HepG2 (cell line): ENCODE data around the gene AGGF1. TPM values are rescaled to one million over a fixed set of nuclear protein-coding genes. Genes with fewer than 3 reads are reported as not detected.
A peak's percentile ranks its signal among the peaks of the same experiment; 100 is the strongest.

ENCODE experiments used
- ATAC-seq: fragments of 200-7000 bp; cut with Tn5 transposase; 3 replicates; pipeline ENCODE4 v1.9.1; 2020; ENCODE audit warnings: mild to moderate bottlenecking, moderate library complexity
- BruUV-seq: library from RNA; stranded (reverse); fragments of 400-500 nt; replicated peaks from 2 replicates; lab custom pipeline; 2021; lab: Mats Ljungman, UMichigan
- CTCF ChIA-PET: fragments of 300-600 bp; formaldehyde crosslinking; extraction: SDS; loops from one replicate; lab custom pipeline; 2021; ENCODE audit warnings: low total read pairs, inconsistent platforms, low intra/inter-chr PET ratio; lab: Yijun Ruan, JAX
- POLR2A ChIA-PET: fragments of 350-600 bp; sonication (Branson Sonifier 250); formaldehyde crosslinking; loops from one replicate; lab custom pipeline; 2020; ENCODE audit warnings: antibody characterized with exemption, inconsistent platforms; lab: Yijun Ruan, JAX
- DNase-seq: peaks from one replicate; pipeline ENCODE4 v3.0.0-alpha.2; 2015; ENCODE audit warnings: low spot score
- FAIRE-seq: peaks from 3 replicates; lab custom pipeline; 2011; peaks lifted over from hg19 to GRCh38; lab: Jason Lieb, UNC
- H2AFZ ChIP-seq: one replicate; pipeline ENCODE4 v1.6.1; 2011; ENCODE audit warnings: low read length, inconsistent platforms
- H3K27ac ChIP-seq: fragments of 300-600 bp; 3 replicates; pipeline ENCODE4 v1.8.0; 2011; ENCODE audit warnings: mixed run types, mild to moderate bottlenecking, mixed read lengths, low read length, inconsistent platforms; ENCODE audit not compliant: insufficient read depth; ENCODE audit errors: extremely low read length
- H3K27me3 ChIP-seq, 2 experiments: fragments of 200-600 bp in 1 of 2; 2 replicates in 1 of 2; 3 replicates in 1 of 2; pipeline versions ENCODE4 v1.6.0 to v1.8.0; 2011; ENCODE audit warnings: low read length in 2 of 2, mild to moderate bottlenecking in 2 of 2, moderate library complexity in 2 of 2, inconsistent platforms in 1 of 2; ENCODE audit not compliant: insufficient read depth in 2 of 2, control insufficient read depth in 1 of 2
- H3K36me3 ChIP-seq, 2 experiments: fragments of 200-600 bp in 1 of 2; replicated peaks in 1 of 2; 2 replicates in 1 of 2; 3 replicates in 1 of 2; pipeline versions ENCODE4 v1.5.1 to v1.8.0; 2011; ENCODE audit warnings: low read length in 2 of 2, inconsistent platforms in 1 of 2; ENCODE audit not compliant: insufficient read depth in 2 of 2, control insufficient read depth in 1 of 2
- H3K4me1 ChIP-seq: 2 replicates; pipeline ENCODE4 v1.5.1; 2012; ENCODE audit warnings: low read length, inconsistent platforms; ENCODE audit not compliant: insufficient read depth
- H3K4me2 ChIP-seq: 2 replicates; pipeline ENCODE4 v1.6.0; 2011; ENCODE audit warnings: low read depth, low read length, inconsistent platforms
- H3K4me3 ChIP-seq, 3 experiments: fragments of 200-600 bp in 1 of 3; sonication (generic), shearing (Covaris generic) in 1 of 3; replicated peaks in 1 of 3; 2 replicates each; pipeline ENCODE4 v1.5.1; 2011 to 2016; ENCODE audit warnings: low read length in 3 of 3, inconsistent platforms in 2 of 3, low read depth in 2 of 3, mild to moderate bottlenecking in 2 of 3, control low read depth in 1 of 3, mixed read lengths in 1 of 3; ENCODE audit not compliant: insufficient read depth in 1 of 3
- H3K79me2 ChIP-seq: one replicate; pipeline ENCODE4 v1.6.1; 2011; ENCODE audit warnings: low read length, inconsistent platforms; ENCODE audit not compliant: insufficient read depth
- H3K9ac ChIP-seq: 2 replicates; pipeline ENCODE4 v1.6.0; 2011; ENCODE audit warnings: mild to moderate bottlenecking, low read depth, low read length, inconsistent platforms; ENCODE audit not compliant: insufficient read depth
- H3K9me3 ChIP-seq: 2 replicates; pipeline ENCODE4 v1.5.1; 2012; ENCODE audit warnings: mild to moderate bottlenecking, low read length
- H4K20me1 ChIP-seq: 2 replicates; pipeline ENCODE4 v1.6.0; 2011; ENCODE audit warnings: inconsistent platforms, mild to moderate bottlenecking, low read length, moderate library complexity; ENCODE audit not compliant: insufficient read depth
- CHCHD3 ChIP-seq: sonication (generic); formaldehyde crosslinking; IDR thresholded peaks from 2 replicates; pipeline ENCODE4 v1.8.0; 2022; ENCODE audit warnings: mild to moderate bottlenecking, missing genetic modification reagents, moderate library complexity
- KLF9 ChIP-seq: IDR thresholded peaks from 2 replicates; pipeline ENCODE4 v1.6.1; 2016; ENCODE audit warnings: low read depth
- RAD21 ChIP-seq: fragments of 450-650 bp; formaldehyde crosslinking; IDR thresholded peaks from 2 replicates; pipeline ENCODE4 v1.5.0; 2020; ENCODE audit warnings: mild to moderate bottlenecking
- RBM22 ChIP-seq: fragments of 200-400 bp; formaldehyde crosslinking; optimal IDR thresholded peaks from 2 replicates; pipeline ENCODE3; 2017; ENCODE audit warnings: mild to moderate bottlenecking, low read length, moderate library complexity
- TAF15 ChIP-seq: fragments of 200-400 bp; formaldehyde crosslinking; IDR thresholded peaks from one replicate; pipeline ENCODE4 v1.6.1; 2018; ENCODE audit warnings: mild to moderate bottlenecking, low read depth, low read length; ENCODE audit not compliant: poor library complexity, severe bottlenecking
- TOE1 ChIP-seq: sonication (generic); formaldehyde crosslinking; IDR thresholded peaks from 2 replicates; pipeline ENCODE4 v1.4.0; 2020; ENCODE audit warnings: mild to moderate bottlenecking, missing genetic modification reagents
- ZC3H13 ChIP-seq: sonication (generic); formaldehyde crosslinking; IDR thresholded peaks from 2 replicates; pipeline ENCODE4 v1.8.1; 2023; ENCODE audit warnings: mild to moderate bottlenecking, missing genetic modification reagents, moderate library complexity
- ZNF749 ChIP-seq: sonication (generic); formaldehyde crosslinking; IDR thresholded peaks from 2 replicates; pipeline ENCODE4 v1.8.0; 2022; ENCODE audit warnings: mild to moderate bottlenecking, missing genetic modification reagents, moderate library complexity, borderline replicate concordance
- WGBS: methylation state at CpG from one replicate; pipeline ENCODE4 v1.1.6; 2017; ENCODE audit warnings: low lambda C conversion rate; 5-methylcytosine and 5-hydroxymethylcytosine counted together
- in situ Hi-C: cut with HindIII; loops from 2 replicates; pipeline ENCODE4 v1.10.0; 2017; ENCODE audit warnings: low pct_unique_long_range_greater_than_20kb; ENCODE audit not compliant: extremely low pct_ligation_motif_present
- intact Hi-C: fragments of 100-400 bp; cut with micrococcal nuclease; formaldehyde crosslinking; loops from one replicate; pipeline ENCODE4 v1.10.0; 2022; ENCODE audit not compliant: unreplicated experiment
- polyA plus RNA-seq, 8 experiments: library from polyadenylated mRNA; depleted of rRNA in 3 of 8; stranded (reverse) in 7 of 8; unstranded in 1 of 8; fragments of >200 nt; fragmentation: Illumina TruSeq in 4 of 8; extraction: Trizol in 4 of 8; gene quantifications; 2 replicates each; pipeline versions ENCODE4 v1.2.1 to v1.2.3, GENCODE V29; 2011 to 2016; ENCODE audit warnings: low read depth in 4 of 8, missing spikeins in 1 of 8, mixed read lengths in 1 of 8; ENCODE audit not compliant: insufficient read depth in 1 of 8
- total RNA-seq, 5 experiments: library from RNA; depleted of rRNA; stranded (reverse); fragments of >200 nt; fragmentation: Illumina TruSeq; extraction: Trizol; gene quantifications; 2 replicates each; pipeline ENCODE4 v1.2.3, GENCODE V29; 2016; ENCODE audit warnings: low read depth in 1 of 5
- TF ChIP-seq, protein P1 (sequence below): IDR thresholded peaks from 2 replicates; pipeline ENCODE4 v1.6.1; 2016; ENCODE audit warnings: mild to moderate bottlenecking
- TF ChIP-seq, protein P2 (sequence below): sonication (generic); formaldehyde crosslinking; IDR thresholded peaks from 2 replicates; pipeline ENCODE4 v1.4.0; 2020; ENCODE audit warnings: missing genetic modification reagents

Gene AGGF1
- total and polyA plus RNA-seq, 2 of the 13 experiments (the other 11 are each of a cell fraction or from before 2014, with no cell fraction given), result 12.9 to 15.5 TPM

DNA sequence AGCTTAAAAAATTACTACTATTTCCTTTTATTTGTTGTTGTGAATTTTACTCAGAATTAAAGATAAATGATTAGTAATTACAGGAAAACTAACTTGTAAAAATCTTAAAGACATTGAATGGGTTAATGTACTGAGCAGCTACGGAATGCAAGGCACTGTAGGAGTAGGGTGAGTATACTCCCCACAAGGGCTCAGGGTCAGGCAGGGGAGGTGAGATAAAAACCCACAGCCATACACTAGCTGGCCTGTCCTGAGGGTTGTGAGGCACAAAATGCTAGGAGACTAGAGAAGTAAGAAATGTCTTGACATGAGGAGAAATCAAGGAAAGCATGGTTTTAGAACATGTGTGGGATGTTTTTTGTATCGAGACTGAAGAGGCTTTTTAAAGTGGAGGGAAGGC is 43.5 kb downstream of the AGGF1 start (continued):
- TF ChIP-seq, protein P1, sequence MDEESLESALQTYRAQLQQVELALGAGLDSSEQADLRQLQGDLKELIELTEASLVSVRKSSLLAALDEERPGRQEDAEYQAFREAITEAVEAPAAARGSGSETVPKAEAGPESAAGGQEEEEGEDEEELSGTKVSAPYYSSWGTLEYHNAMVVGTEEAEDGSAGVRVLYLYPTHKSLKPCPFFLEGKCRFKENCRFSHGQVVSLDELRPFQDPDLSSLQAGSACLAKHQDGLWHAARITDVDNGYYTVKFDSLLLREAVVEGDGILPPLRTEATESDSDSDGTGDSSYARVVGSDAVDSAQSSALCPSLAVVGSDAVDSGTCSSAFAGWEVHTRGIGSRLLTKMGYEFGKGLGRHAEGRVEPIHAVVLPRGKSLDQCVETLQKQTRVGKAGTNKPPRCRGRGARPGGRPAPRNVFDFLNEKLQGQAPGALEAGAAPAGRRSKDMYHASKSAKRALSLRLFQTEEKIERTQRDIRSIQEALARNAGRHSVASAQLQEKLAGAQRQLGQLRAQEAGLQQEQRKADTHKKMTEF (CRISPR knock-in tag), result no peak
- TF ChIP-seq ZNF749 (CRISPR knock-in tag) (no peak), KLF9 (CRISPR knock-in tag) (no peak), RAD21 (CRISPR knock-in tag) (no peak), TOE1 (CRISPR knock-in tag) (no peak)
- TF ChIP-seq, protein P2, sequence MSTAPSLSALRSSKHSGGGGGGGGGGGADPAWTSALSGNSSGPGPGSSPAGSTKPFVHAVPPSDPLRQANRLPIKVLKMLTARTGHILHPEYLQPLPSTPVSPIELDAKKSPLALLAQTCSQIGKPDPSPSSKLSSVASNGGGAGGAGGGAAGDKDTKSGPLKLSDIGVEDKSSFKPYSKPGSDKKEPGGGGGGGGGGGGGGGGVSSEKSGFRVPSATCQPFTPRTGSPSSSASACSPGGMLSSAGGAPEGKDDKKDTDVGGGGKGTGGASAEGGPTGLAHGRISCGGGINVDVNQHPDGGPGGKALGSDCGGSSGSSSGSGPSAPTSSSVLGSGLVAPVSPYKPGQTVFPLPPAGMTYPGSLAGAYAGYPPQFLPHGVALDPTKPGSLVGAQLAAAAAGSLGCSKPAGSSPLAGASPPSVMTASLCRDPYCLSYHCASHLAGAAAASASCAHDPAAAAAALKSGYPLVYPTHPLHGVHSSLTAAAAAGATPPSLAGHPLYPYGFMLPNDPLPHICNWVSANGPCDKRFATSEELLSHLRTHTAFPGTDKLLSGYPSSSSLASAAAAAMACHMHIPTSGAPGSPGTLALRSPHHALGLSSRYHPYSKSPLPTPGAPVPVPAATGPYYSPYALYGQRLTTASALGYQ (CRISPR knock-in tag), result no peak

DNA sequence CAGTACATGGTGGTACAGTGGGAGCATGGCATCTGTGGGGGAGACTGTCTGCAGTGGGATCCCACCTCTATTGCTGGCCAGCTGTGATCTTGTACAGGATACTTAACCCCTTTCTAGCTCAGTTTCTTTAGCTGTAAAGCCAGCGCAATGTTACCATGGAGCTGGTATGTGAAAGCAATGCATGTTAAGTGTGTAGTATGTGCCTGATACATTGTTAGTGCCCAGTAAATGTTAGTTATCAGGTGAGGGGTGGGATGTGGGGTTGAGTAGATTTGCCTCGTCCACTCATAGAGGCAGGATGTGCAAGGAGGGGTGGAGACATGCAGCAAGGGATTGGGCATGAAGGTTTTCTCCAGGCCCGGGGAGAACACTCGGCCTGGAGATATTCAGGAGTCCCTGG is 44.5 kb downstream of the AGGF1 start:
- Histone ChIP-seq H3K9ac (no peak overlapping the region), H4K20me1 (no peaks in the 10 kb centered on the region), H3K27ac (no peak overlapping the region), H3K4me1 (no peaks in the 10 kb centered on the region), H3K9me3 (no peaks in the 10 kb centered on the region), H3K36me3 (peaks cover 0 to 16% of the 10 kb centered on the region in 2 experiments; a peak in 3 of 5 replicates), H3K27me3 (no peaks in the 10 kb centered on the region), H3K4me3 (no peak overlapping the region), H2AFZ (no peak overlapping the region), H3K79me2 (no peaks in the 10 kb centered on the region), H3K4me2 (no peak overlapping the region)
- 97% methylated on average over 3 of the region's 4 CpGs for WGBS
- ATAC-seq (no peak), FAIRE-seq (no peak), DNase-seq (no peak)
- intact Hi-C loops (no loop called here), in situ Hi-C loops (no loop called here)
- BruUV-seq, result no TSS peak
- POLR2A ChIA-PET, result interaction anchor here (0.7 kb wide), 1 partner anchor 12 kb away, joined by 3 read pairs; no protein-coding TSS in a partner anchor
- CTCF ChIA-PET, result no interaction called here
- TF ChIP-seq RBM22 (peak; percentile 51), TAF15 (no peak), CHCHD3 (CRISPR knock-in tag) (no peak), ZC3H13 (CRISPR knock-in tag) (0 out of 2 replicates have a peak, but pooled peaks have one; percentile 33)
